Activated CD4-positive, alpha-beta T cell treated with anti-CD3 and anti-CD28 coated beads, Interleukin-2, amount 50 U/mL, for 16 hours (primary cell): ENCODE results near the gene RPN1.
A peak's percentile ranks its signal among the peaks of the same experiment; 100 is the strongest.
"Not testable (repeated sequence)": the region's sequence is repeated elsewhere in the genome, so short reads cannot be mapped to it uniquely, and the experiment has no call there.

ENCODE experiments used
- DNase-seq: peaks from one replicate; pipeline ENCODE4 v3.0.0-alpha.2; 2020

RPN1 gene

GRCh38 chr3:128607710-128608048 lies 42.9 kb downstream of the RPN1 start:
- no peak for DNase-seq

DNA sequence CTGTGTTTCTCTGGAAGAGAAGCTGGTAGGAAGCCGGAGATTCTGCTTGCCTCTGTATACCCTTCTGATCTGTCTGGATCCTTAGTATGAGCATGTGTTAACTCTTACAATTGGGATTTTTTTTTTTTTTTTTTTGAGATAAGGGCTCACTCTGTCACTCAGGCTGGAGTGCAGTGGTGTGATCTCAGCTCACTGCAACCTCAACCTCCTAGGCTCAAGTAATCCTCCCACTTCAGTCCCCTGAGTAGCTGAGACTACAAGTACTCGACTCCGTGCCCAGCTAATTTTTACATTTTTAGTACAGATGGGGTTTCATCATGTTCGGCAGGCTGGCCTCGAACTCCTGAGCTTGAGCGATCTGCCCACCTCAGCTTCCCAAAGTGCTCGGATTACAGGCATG lies 44.5 kb downstream of the RPN1 start:
- no peak for DNase-seq

DNA sequence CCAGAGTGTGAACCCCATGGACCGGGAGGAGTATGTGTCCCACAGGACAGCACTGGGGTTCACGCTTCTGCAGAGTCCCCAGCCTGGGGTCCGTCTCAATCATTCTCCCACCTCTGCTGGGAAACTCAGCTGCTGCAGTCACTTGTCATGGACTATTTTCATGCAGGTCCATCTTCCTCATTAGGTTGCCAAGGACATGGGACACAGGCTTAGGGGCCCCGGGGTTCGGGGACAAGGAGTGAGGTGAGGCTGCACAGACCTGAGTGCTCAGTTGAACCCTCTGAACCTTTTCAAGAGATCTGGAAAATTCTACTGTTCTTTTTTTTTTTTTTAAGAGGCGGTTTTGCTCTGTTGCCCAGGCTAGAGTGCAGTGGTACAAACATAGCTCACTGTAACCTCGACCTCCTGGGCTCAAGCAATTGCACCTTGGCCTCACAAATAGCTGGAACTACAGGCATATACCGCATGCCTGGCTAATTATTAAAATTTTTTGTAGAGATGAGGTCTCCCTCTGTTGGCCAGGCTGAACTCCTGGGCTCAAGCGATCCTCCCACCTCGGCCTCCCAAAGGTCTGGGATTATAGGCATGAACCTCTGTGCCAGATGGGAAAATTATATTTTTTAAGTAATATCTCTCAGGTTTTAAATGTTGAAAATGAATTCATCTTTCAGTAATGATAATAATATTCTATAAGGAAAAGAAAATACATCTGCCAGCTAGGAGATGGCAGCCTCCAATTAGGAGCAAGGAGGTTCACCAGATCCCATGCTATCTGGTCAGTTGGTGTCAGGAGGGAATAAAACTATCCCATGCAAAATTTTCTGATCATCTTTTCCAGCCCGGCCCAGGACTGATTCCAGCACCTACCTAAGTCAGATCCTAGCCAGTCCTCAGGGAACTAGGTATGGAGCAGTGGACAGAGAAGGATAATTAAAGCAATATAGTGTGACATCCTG lies 45.2 kb downstream of the RPN1 start:
- DNase-seq: no peak

DNA sequence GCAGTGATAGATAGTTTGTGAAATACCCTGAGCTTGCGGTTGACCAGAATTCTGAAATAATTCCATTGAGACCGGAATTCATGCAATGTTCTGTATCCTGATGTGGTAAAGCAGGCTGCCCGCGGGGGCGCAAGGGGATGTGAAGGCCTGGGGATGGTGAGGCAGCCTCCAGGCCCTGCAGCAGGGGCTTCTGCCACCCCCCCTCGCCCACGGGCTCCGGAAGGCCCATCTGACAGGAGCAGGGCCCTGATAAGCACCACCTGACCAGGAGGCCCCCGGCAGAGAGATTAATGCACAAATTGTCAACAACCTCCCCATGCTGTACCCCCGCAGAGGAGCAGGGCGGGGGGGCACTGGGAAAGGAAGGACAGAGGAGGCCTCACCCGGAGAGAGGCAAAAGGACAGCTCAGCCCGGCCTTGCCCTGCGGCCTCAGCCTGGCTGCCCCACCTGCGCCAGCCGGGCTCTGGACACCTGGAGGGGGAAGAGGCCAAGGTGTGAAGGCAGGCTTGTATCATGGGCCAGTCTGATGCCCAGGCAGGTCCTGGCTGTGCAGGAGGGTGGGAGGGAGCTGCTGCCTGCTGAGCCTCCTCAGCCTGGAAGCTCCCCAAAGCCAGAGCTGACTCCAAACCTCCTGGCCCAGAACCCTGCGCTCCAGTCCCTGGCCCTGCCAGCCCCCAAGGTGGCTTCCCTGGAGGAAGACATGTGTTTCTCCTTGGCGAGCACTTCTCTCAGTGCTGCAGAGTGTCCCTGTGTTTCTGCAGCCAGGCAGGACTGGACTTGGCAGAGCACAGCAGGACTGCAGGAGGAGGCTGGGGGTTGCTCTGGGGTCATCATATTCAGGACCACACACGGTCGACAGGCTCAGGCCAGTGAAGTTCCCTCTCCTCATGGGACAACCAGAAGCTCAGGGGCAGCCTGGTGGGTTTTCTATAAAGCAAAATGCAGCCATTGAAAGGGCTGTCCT lies 46.5 kb downstream of the RPN1 start:
- DNase-seq: no peak

GRCh38 chr3:128603313-128603712 lies 47.3 kb downstream of the RPN1 start:
- DNase-seq: no peak

DNA sequence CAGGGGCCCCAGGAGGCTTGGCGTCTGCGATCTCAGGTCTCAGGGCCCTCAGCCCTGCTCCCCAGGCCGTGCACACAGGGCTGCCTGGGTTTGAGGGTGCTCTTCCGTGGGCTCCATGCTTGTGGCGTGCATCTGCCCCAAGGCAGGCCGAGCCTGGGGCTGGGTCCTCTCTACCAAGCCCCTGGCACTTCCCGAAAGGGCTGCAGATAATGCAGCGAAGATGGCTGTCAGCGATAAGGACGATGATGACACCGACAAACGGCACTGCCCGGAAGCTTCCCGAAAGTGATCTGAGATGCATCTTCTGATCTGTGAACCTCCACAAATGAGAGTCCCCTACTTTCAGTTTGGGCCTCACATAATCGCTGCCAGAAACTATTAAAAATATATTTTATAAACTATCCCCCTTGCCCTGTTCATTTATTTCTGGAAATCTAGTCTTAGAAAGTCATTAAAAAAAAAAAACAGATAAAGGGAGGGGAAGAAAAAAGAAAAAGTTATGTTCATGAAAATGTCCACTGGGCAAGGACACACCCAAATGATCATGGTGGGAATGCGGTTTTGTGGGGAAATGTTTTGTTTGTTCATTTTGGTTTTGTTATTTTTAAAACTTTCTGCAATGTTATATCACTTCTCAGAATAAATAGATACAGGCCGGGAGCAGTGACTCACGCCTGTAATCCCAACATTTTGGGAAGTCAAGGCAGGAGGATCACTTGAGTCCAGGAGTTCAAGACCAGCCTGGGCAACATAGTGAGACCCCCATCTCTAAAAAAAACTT lies 51.5 kb downstream of the RPN1 start:
- DNase-seq: no peak

DNA sequence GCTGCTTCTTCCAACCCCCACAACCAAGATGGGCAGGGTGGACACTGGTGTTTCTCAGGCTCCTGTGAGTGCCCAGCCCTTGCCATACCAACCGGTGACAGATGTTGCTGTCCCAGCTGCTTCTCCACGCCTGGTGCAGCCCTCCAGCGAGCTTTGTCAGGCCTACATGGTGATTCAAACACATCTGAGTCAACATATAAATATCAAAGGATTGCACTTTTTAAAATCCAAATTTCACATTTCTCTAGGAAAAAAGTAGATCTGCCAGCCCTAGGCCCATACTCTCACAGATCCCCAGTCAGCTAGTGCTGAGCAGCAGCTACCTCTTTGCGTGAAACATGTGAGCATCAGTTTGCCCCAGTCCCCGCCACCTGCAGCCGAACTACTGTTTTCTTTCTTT lies 52.7 kb downstream of the RPN1 start:
- no peak for DNase-seq

DNA sequence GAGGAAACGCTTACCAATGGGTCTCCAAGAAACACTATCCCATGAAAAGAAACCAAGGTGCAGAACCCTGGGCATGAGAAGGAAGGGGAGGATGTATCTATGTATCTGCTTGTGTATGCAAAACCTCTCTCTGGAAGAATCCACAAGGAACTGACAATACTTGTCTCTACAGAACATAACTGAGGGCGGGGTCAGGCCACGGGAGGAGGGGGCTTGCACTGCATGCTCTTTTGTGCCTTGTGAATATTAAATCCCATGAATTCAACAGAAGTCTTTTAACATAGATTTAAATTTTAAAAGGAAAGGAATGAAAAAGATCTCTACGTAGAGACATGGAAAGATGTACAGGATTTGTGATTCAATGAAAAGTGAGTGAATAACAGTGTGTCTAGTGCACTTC lies 57.8 kb downstream of the RPN1 start:
- no peak for DNase-seq

- DNase-seq: peak; percentile 49
Observed at GRCh38 chr3:128591738-128592426, 58.7 kb downstream of the RPN1 start.

DNA sequence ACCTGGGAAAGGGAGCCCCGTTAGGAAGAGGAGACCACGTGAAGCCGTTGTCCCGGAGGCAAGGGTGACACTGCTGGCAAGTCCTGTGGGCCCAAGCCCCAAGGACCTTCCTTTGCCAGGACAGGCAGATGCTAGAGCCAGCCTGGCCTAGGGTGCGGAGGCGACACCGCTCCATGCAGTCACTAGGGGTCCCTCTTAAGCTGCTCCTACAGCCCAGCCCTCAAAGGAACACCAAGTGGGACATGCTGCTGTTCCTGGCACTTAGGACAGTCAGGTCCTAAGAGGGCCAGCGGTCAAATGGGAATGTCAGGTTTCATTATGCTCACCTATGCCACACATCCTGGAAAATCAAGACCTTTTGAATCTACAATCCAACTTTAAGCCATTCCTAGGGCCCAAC lies 59.7 kb downstream of the RPN1 start:
- DNase-seq: no peak

GRCh38 chr3:128589985-128590384 lies 60.6 kb downstream of the RPN1 start:
- DNase-seq: not testable (repeated sequence)

- no peak for DNase-seq
Observed at GRCh38 chr3:128588147-128588546, 62.5 kb downstream of the RPN1 start.

DNA sequence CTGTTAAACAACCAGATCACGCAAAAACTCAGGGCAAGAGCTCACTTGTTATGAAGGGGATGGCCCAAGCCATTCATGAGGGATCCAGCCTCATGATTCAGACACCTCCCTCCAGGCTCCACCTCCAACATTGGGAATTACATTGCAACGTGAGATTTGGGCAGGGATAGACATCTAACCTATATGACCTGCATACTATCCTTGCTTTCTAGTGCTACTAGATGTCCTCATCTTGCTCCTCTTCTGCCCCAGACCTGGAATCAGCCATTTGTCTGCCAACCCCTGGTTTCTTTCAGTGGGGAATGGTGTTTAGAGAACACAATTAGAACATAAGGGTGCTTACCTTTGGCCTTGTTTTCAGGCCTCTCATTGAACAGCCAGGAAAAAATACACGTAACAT lies 63.2 kb downstream of the RPN1 start:
- no peak for DNase-seq

DNA sequence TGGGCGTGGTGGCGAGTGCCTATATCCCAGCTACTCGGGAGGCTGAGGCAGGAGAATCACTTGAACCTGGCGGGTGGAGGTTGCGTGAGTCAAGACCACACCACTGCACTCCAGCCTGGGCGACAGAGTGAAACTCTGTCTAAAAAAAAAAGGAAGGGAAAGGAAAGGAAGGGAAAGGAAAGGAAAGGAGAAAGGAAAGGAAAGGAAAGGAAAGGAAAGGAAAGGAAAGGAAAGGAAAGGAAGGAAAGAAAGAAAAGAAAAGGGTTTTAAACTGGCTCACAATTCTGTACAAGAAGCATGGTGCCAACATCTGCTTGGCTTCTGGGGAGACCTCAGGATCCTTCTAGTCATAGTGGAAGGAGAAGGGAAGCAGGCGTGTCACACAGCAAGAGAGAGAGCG lies 63.7 kb downstream of the RPN1 start:
- DNase-seq: not testable (repeated sequence)

DNA sequence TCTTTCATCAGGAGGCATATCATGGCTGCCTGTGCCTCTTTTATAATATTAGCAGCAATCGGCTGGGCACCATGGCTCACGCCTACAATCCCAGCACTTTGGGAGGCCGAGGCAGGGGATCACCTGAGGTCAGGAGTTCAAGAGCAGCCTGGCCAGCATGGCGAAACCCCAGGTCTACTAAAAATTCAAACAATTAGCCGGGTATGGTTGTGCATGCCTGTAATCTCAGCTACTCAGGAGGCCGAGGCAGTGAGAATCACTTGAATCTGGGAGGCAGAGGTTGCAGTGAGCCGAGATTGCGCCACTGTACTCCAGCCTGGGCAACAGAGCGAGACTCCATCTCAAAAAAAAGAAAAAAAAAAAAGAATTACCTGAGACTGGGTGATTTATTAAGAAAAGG lies 64.2 kb downstream of the RPN1 start:
- DNase-seq: not testable (repeated sequence)

GRCh38 chr3:128585974-128586373 lies 64.6 kb downstream of the RPN1 start:
- DNase-seq: no peak

DNA sequence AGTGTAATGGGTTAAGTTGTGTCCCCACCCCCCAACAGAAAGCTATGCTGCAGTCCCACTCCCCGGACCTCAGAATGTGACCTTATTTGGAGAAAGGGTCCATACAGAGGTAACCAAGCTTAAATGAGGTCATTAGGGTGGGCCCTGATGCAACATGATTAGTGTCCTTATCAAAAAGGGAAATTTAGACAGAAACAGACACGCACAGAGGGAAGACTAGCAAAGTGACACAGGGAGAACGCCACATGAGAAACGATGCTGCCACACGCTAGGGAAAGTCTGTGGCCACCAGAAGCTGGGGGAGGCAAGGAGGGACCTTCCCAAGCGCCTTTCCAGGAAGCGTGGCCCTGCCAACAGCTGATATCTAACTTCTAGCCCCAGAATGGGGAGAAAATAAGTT lies 65.4 kb downstream of the RPN1 start:
- no peak for DNase-seq

- DNase-seq: peak; percentile 72
Observed at GRCh38 chr3:128584412-128585020, 66.1 kb downstream of the RPN1 start.

DNA sequence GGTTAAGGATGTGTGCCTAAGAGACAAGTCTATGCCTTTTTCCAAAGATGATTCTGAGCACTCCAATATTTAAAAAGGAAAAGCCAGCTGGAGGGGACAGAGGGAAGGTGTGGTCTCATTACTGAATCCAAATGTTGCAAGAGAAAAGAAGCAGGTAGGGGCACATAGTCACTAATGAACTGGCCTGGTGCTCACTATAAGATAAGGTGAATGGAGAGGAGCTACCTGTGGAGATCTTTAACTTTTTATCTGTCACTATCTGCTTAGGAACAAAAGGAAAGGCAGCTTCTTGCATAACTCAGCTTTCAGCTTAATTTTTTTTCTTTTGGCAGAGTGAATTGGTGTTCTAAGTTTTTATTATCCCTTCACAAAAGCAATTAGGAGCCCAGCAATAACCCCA lies 69.1 kb downstream of the RPN1 start:
- DNase-seq: no peak

- no peak for DNase-seq
Observed at GRCh38 chr3:128579927-128580326, 70.7 kb downstream of the RPN1 start.

DNA sequence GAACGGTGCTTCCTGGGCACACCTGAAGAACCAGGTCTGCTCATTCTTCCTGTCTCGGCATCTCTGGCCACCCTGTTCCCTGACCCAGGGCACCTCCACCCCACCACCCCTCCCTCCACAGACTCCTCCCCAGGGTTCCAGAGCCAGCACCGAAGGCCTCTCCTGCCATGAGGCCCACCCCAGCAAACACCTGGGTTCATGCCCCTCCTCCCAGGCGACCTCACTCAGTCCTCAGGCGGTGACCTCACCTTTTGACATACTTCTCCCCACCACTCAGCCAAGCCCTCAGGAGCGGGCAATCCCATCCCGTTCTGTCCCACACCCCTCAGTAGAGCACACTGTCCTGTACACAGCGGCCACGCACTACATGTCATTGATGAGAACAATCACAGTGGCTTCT lies 72.3 kb downstream of the RPN1 start:
- no peak for DNase-seq

DNA sequence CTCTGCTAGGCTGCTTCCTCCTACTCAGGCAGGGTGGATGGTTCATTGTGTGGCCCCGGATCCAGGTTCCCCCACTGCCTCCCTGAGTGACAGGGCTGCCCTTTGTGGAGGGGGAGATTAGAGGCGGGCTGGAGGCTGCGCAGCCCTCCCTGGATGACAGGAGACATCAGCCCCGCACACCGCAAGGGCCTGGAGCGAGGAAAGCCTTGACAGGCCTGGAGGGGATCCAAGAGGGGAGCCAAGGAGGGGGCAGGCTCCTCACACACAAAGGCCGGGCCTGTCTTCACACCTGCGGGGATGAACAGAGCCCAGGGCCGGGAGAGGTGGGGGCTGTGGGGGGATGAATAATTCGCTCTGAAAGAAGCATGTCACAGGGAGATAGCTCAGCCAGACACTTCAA lies 72.9 kb downstream of the RPN1 start:
- DNase-seq: no peak
